Measurements from ENCODE around the gene CACNB1.

CACNB1 gene

GRCh38 chr17:39227364-39227919 lies 30.0 kb upstream of the CACNB1 start:
- no peak for DNase-seq
- in situ Hi-C loops (cut with MboI; ENCODE audit: low pct_unique_long_range_greater_than_20kb, low sequenced_read_pairs), result no loop called here

DNA sequence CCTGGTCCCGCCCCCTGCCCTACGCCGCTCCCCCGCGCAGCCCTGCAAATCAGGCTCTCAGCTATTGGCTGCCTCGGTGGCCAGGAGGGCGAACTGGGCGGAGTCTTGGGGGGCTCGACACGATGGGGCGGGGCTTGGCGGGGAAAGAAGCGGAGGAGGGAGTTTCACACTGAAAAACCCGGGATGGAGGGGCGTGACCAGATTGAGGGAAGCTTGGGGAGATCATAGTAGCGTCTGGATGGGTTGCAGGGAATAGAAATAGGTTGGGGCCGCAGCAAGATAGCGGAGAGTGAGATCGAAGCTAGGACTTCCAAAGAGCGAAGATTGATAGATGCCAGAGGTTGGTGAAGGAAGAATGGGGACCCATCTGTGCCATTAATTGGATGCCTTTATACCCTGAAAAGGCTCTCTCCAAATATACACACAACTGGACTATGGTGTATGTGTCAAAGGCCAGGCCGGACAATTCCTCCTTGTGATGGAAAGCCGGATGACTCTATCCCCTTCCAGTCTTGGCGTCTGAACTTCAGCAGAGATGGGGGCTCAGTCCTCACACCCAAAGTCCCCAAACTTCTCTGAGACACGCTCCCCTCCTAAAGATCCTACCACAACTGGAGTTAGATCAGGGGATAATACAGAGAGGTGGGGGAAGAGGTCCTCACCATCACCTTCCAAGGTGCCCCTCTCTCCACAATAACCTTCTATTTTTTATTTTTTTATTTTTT lies 28.7 kb upstream of the CACNB1 start:
- in situ Hi-C loops (cut with MboI; ENCODE audit: low pct_unique_long_range_greater_than_20kb, low sequenced_read_pairs), result no loop called here
- DNase-seq, result peak; percentile 49

- no peak for DNase-seq
- in situ Hi-C loops (cut with MboI; ENCODE audit: low pct_unique_long_range_greater_than_20kb, low sequenced_read_pairs), result no loop called here
Observed at GRCh38 chr17:39225308-39225958, 28.0 kb upstream of the CACNB1 start, which contains the start of gene STAC2. Gene STAC2, minus strand, starts transcription at chr17:39225945. Its CDS starts 443 bp downstream, at chr17:39225502.

GRCh38 chr17:39224778-39225307 lies 27.4 kb upstream of the CACNB1 start:
- in situ Hi-C loops (cut with MboI; ENCODE audit: low pct_unique_long_range_greater_than_20kb, low sequenced_read_pairs), result no loop called here
- DNase-seq, result no peak

- in situ Hi-C loops (cut with MboI; ENCODE audit: low pct_unique_long_range_greater_than_20kb, low sequenced_read_pairs), result no loop called here
- no peak for DNase-seq
Observed at GRCh38 chr17:39223907-39224777, 26.7 kb upstream of the CACNB1 start.

GRCh38 chr17:39222866-39223834 lies 25.7 kb upstream of the CACNB1 start:
- in situ Hi-C loops (cut with MboI; ENCODE audit: low pct_unique_long_range_greater_than_20kb, low sequenced_read_pairs), result no loop called here
- no peak for DNase-seq

- in situ Hi-C loops (cut with MboI; ENCODE audit: low pct_unique_long_range_greater_than_20kb, low sequenced_read_pairs), result no loop called here
Observed at GRCh38 chr17:39222151-39222550, 24.7 kb upstream of the CACNB1 start.

DNA sequence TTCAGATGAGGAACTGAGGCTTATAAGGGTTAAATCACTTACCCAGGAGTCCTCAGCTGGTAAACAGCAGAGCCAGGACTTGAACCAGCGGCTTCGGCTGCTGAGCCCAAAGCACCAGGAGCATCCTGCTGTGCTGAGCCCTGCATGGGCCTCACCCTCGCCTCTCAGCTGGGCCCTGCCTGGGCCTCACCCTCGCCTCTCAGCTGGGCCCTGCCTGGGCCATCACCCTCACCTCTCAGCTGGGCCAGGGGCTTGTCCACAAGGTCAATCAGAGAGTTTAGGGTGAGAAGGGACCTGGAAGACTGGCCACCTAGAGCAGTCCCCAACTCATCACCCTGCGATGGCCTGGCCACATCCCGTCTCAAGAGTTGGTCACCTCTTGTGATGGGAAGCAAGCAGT lies 24.1 kb upstream of the CACNB1 start:
- DNase-seq, result no peak
- in situ Hi-C loops (cut with MboI; ENCODE audit: low pct_unique_long_range_greater_than_20kb, low sequenced_read_pairs), result no loop called here

More at GRCh38 chr17:39222151-39222550, 24.7 kb upstream of the CACNB1 start:
- DNase-seq, result no peak

DNA sequence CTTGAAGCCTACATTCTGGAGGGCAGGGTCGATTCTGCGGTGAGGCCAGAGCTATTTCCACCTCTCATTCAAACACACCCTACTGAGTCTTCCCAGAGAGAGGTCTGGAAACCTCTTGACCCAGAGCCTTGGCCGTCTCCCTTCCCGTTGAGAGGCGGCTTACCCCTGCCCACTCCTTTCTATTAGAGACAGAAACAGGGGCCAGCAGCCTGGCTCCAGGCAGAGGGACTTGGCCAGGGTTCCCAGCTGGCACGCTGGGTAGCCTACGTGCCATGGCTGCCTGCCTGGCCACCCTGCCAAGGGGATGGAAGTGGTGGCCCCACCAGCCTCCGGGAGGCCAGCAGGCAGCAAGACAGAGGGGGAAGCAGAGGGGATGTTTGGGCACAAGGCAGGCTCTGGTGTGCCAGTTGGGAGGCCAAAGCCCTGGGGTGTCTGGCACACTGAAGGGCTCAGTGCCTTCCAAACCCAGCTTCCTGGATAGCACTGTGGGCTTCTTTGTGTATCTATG lies 22.2 kb upstream of the CACNB1 start:
- in situ Hi-C loops (cut with MboI; ENCODE audit: low pct_unique_long_range_greater_than_20kb, low sequenced_read_pairs), result no loop called here
- no peak for DNase-seq

DNA sequence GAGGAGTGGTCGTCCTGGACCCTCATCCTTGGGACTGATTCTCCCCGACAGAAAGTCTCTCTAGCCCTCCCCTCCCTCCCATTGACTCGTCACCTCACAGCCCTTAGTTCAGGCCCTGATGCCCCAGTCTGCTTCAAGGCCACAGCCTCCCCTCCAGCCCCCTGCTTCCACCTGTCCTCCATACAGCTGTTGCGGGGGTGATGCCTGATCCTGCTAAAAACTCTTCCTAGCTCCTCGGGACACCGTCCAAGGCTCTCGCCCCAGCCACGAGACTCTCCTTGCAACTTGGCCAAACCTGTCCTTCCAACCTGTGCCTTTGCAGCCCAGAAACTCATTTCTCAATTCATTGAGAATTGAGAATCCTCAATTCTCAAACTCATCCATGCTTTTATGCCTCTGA lies 21.4 kb upstream of the CACNB1 start:
- in situ Hi-C loops (cut with MboI; ENCODE audit: low pct_unique_long_range_greater_than_20kb, low sequenced_read_pairs), result no loop called here
- DNase-seq, result no peak

DNA sequence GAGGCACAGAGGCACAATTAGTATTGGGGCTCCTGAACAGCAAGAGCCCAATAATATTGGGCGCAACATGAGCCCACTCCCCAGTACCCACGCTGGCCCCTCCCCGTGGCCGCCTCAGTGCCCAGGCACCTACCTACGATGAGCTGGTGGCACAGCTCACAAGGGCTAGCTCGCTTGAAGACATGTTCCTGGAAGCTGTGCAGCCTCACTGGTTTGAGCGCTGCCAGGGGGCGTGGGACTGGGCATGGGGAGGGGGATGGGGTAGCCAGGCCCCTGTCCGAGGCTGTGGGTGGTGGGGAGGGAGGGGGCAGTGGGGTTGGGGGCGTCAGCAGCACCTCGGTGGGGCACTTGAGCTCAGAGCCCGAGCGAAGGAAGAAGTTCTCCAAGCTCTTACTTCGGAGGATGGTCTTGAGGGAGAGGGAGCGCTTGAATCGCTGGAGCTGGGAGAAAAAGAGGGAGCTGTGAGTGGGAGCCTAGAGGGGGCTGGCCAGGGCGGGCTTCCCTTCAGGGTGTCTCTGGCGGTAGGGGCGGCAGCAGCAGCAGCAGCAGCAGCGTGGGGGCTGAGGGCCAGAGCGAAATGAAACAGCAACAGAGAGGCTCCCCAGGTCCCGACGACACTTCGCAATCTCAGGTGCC lies 20.4 kb upstream of the CACNB1 start:
- in situ Hi-C loops (cut with MboI; ENCODE audit: low pct_unique_long_range_greater_than_20kb, low sequenced_read_pairs), result no loop called here
- no peak for DNase-seq

- DNase-seq, result no peak
- in situ Hi-C loops (cut with MboI; ENCODE audit: low pct_unique_long_range_greater_than_20kb, low sequenced_read_pairs), result no loop called here
Observed at GRCh38 chr17:39213852-39214251, 16.4 kb upstream of the CACNB1 start.

GRCh38 chr17:39212841-39213480 lies 15.5 kb upstream of the CACNB1 start:
- DNase-seq, result no peak
- in situ Hi-C loops (cut with MboI; ENCODE audit: low pct_unique_long_range_greater_than_20kb, low sequenced_read_pairs), result no loop called here

GRCh38 chr17:39212195-39212810 lies 14.8 kb upstream of the CACNB1 start:
- in situ Hi-C loops (cut with MboI; ENCODE audit: low pct_unique_long_range_greater_than_20kb, low sequenced_read_pairs), result no loop called here
- no peak for DNase-seq

DNA sequence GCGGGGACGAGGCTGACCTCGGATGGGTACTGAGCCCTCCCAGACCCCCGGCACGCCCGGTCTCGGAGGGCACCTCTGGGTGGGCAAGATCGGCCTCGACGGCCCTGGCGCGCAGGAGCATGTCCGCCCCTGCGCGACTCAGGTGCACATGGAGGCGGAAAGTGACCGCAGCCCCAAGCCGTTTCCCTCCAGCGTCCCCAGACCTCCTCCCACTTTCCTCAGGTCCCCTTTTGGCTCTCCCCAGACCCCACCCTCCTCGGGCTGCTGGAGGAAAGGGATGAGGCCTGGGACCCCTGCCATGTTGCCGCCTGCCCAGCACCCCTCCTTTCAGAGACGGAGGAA lies 12.6 kb upstream of the CACNB1 start:
- no peak for DNase-seq
- in situ Hi-C loops (cut with MboI; ENCODE audit: low pct_unique_long_range_greater_than_20kb, low sequenced_read_pairs), result no loop called here

DNA sequence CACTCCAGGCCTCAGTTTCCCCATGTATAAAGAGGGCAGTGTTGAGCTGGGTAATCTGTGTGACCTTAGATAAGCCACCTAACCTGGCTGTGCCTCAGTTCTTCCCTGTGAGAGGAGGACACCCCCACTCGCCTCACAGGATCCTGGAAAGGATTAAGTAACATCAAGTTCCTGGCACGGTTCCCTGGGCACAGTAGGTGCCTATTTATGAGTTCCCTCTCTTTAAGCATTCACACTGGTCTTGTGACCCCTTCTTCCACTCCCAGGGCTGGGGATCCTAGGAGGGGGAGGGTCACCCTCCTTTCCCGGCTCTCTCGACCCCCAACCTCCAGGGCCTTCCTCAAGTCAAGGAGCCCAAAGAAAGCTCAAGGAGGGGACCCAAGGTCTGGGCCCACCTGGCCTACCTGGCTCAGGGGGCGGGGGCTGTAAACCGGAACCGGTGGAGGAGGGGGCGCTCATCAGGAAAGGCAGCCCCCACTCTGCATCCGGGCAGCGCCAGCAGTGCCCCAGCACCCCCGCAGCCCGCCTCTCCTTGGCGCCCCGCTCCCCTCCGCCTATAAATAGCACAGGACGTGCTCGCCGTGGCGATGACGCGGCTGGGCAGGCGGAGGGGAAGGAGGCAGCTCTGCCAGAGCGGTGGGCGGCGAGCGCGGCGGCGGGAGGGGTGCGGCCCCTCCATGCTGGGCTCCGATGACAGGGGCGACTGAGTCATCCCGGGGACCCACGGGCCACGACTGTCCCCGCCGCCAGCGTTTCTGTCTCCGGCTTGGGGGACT lies 12.0 kb upstream of the CACNB1 start:
- peak; percentile 37 for DNase-seq
- in situ Hi-C loops (cut with MboI; ENCODE audit: low pct_unique_long_range_greater_than_20kb, low sequenced_read_pairs), result no loop called here

Data from KBM-7 (cell line).